ENCODE measurements around the gene MRPL34. TPM values are rescaled to one million over a fixed set of nuclear protein-coding genes. Genes with fewer than 3 reads are reported as not detected.
A peak's percentile ranks its signal among the peaks of the same experiment; 100 is the strongest.

The MRPL34 gene
- total and polyA plus RNA-seq, 2 experiments from 2014 or later: 61.1 to 131 TPM

DNA sequence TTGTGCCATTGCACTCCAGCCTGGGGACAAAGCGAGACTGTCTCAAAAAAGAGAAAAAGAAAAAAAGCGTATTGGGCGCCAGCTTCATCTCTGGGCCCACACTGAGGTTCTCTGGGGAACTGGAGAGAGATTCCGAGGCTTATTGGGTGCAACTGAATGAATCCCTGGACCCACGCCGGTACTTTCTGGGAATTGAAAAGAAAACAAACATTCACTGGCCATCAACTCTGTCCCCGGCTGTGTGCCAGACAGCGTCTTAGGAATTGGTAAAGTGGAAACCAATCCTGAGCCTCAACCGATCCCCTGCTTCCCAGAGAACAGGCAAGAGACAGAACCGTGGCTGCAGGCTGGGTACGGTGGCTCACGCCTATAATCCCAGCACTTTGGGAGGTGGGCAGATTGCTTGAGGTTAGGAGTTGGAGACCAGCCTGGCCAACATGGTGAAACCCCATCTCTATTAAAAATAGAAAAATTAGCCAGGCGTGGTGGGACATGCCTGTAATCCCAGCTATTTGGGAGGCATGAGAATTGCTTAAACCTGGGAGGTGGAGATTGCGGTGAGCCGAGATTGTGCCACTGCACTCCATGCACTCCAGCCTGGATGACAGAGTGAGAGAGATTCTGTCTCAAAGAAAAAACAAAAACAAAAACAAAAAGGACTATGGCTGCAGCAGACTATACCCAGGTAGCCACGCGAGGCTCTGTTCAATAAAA, 20.4 kb downstream of the MRPL34 start:
- TF ChIP-seq EZH2 (IDR thresholded peaks at IDR 0.05; ENCODE audit: borderline replicate concordance): no peak
- TF ChIP-seq, protein P1, sequence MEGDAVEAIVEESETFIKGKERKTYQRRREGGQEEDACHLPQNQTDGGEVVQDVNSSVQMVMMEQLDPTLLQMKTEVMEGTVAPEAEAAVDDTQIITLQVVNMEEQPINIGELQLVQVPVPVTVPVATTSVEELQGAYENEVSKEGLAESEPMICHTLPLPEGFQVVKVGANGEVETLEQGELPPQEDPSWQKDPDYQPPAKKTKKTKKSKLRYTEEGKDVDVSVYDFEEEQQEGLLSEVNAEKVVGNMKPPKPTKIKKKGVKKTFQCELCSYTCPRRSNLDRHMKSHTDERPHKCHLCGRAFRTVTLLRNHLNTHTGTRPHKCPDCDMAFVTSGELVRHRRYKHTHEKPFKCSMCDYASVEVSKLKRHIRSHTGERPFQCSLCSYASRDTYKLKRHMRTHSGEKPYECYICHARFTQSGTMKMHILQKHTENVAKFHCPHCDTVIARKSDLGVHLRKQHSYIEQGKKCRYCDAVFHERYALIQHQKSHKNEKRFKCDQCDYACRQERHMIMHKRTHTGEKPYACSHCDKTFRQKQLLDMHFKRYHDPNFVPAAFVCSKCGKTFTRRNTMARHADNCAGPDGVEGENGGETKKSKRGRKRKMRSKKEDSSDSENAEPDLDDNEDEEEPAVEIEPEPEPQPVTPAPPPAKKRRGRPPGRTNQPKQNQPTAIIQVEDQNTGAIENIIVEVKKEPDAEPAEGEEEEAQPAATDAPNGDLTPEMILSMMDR (IDR thresholded peaks at IDR 0.05; ENCODE audit: poor library complexity): no peak
- TF ChIP-seq EZH2phosphoT487 (IDR thresholded peaks at IDR 0.05; ENCODE audit: low read depth, severe bottlenecking, unreplicated experiment): no peak
- DNase-seq (ENCODE audit: low spot score): no peak
- H4K20me1 ChIP-seq (ENCODE audit: insufficient read depth, poor library complexity, severe bottlenecking): no peaks in the 10 kb centered on the region
- H3K79me2 ChIP-seq: no peaks in the 10 kb centered on the region
- no peak overlapping the region for H3K4me3 ChIP-seq
- H3K4me1 ChIP-seq (ENCODE audit: insufficient read depth): peaks cover 12% of the 10 kb centered on the region
- no peaks in the 10 kb centered on the region for H3K27me3 ChIP-seq
- H3K4me2 ChIP-seq: no peak overlapping the region
- H3K36me3 ChIP-seq (replicated peaks; ENCODE audit: insufficient read depth, low read depth): no peaks in the 10 kb centered on the region
- H3K9me2 ChIP-seq (replicated peaks; ENCODE audit: insufficient read depth): no peaks in the 10 kb centered on the region
- no peak overlapping the region for H3K27ac ChIP-seq
- no peaks in the 10 kb centered on the region for H3K9me3 ChIP-seq (ENCODE audit: low read depth)
- no peak overlapping the region for H2AFZ ChIP-seq
- 95% methylated on average over 17 of the region's 17 CpGs for WGBS (ENCODE audit: low lambda C conversion rate, missing lambda C conversion rate)

DNA sequence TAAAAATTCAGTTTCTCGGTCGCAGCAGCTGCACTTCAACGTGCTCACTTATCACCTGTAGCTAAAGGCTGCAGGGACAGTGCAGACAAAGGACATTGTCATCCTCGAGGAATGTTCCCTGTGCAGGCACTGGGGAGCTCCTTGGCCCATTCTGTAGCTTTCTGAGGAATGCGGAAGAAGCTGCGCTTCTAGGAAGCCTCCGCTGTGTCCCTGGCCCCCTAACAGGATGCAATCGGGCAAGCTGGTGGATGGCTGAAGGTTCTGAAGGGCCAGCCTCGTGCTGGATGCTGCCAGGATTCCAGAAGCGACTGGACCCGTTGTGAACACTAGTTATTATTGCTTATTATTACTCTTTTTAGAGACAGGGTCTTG, 20.9 kb downstream of the MRPL34 start:
- Histone ChIP-seq H4K20me1 (ENCODE audit: insufficient read depth, poor library complexity, severe bottlenecking) (no peaks in the 10 kb centered on the region), H2AFZ (no peak overlapping the region), H3K4me3 (no peak overlapping the region), H3K4me1 (ENCODE audit: insufficient read depth) (peaks cover 12% of the 10 kb centered on the region), H3K9me3 (ENCODE audit: low read depth) (no peaks in the 10 kb centered on the region), H3K79me2 (no peaks in the 10 kb centered on the region), H3K27ac (no peak overlapping the region), H3K27me3 (no peaks in the 10 kb centered on the region), H3K9me2 (replicated peaks; ENCODE audit: insufficient read depth) (no peaks in the 10 kb centered on the region), H3K36me3 (replicated peaks; ENCODE audit: insufficient read depth, low read depth) (no peaks in the 10 kb centered on the region), H3K4me2 (no peak overlapping the region)
- WGBS (ENCODE audit: low lambda C conversion rate, missing lambda C conversion rate): 93% methylated on average over 11 of the region's 11 CpGs
- no peak for TF ChIP-seq EZH2phosphoT487 (IDR thresholded peaks at IDR 0.05; ENCODE audit: low read depth, severe bottlenecking, unreplicated experiment)
- TF ChIP-seq, protein P1 (IDR thresholded peaks at IDR 0.05; ENCODE audit: poor library complexity): no peak
- no peak for TF ChIP-seq EZH2 (IDR thresholded peaks at IDR 0.05; ENCODE audit: borderline replicate concordance)
- DNase-seq (ENCODE audit: low spot score): no peak

DNA sequence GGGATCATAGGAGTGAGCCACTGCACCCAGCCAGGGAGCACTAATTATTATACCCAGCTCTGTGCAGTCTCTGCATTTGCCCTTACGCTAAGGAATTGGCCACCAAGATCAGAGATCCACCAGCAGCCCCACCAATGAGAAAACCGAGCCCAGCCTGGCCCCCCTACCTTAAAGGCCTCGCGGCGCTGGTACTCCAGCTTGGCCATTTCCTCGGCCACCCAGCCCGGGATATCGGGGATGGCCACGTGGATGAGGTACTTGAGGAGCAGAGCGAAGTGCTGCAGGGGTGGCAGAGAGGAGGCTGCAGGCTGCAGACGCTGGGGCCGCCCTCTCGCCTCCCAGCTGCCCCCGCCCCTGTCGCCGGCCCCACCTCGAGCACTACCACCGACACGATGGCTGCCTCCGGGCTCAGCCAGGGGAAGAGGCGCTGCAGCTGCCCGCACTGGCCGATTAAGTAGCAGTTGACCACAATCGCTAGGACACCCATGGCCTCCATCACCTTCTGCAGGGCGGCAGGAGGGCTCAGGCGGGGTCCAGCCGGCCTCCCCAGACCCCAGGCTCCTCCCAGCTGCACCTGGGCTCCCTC, 21.5 kb downstream of the MRPL34 start:
- no peak overlapping the region for H3K4me3 ChIP-seq

More for the DNA sequence above, 21.5 kb downstream of the MRPL34 start:
- 86% methylated on average over 23 of the region's 27 CpGs for whole genome bisulfite sequencing (ENCODE audit: low lambda C conversion rate, missing lambda C conversion rate)
- no peaks in the 10 kb centered on the region for H3K36me3 ChIP-seq (replicated peaks; ENCODE audit: insufficient read depth, low read depth)
- H3K4me1 ChIP-seq (ENCODE audit: insufficient read depth): peaks cover 12% of the 10 kb centered on the region
- no peaks in the 10 kb centered on the region for H4K20me1 ChIP-seq (ENCODE audit: insufficient read depth, poor library complexity, severe bottlenecking)
- H3K79me2 ChIP-seq: no peaks in the 10 kb centered on the region
- peak overlapping the region; percentile 94 for H3K4me2 ChIP-seq
- no peaks in the 10 kb centered on the region for H3K27me3 ChIP-seq
- TF ChIP-seq, protein P1 (IDR thresholded peaks at IDR 0.05; ENCODE audit: poor library complexity): no peak
- TF ChIP-seq EZH2 (IDR thresholded peaks at IDR 0.05; ENCODE audit: borderline replicate concordance) (no peak), EZH2phosphoT487 (IDR thresholded peaks at IDR 0.05; ENCODE audit: low read depth, severe bottlenecking, unreplicated experiment) (no peak)
- no peak overlapping the region for H2AFZ ChIP-seq
- no peak for DNase-seq (ENCODE audit: low spot score)
- no peaks in the 10 kb centered on the region for H3K9me3 ChIP-seq (ENCODE audit: low read depth)
- no peaks in the 10 kb centered on the region for H3K9me2 ChIP-seq (replicated peaks; ENCODE audit: insufficient read depth)
- H3K27ac ChIP-seq: no peak overlapping the region
